Esophagus mucosa (tissue), 1 donor: ENCODE measurements around the gene CDH4. TPM values are rescaled to one million over a fixed set of nuclear protein-coding genes. Genes with fewer than 3 reads are reported as not detected.

Experiments
- ATAC-seq: fragments of 200-7000 bp; cut with Tn5 transposase; one replicate; pipeline ENCODE4 v1.9.1; 2020
- total RNA-seq: library from RNA; stranded (reverse); gene quantifications from one replicate; pipeline ENCODE4 v1.2.4, GENCODE V29; 2023
- donor health status: DM: yes; HTN: yes; CAD: no.

CDH4 gene
- total RNA-seq, 1 donor from 2014 or later: not detected

DNA sequence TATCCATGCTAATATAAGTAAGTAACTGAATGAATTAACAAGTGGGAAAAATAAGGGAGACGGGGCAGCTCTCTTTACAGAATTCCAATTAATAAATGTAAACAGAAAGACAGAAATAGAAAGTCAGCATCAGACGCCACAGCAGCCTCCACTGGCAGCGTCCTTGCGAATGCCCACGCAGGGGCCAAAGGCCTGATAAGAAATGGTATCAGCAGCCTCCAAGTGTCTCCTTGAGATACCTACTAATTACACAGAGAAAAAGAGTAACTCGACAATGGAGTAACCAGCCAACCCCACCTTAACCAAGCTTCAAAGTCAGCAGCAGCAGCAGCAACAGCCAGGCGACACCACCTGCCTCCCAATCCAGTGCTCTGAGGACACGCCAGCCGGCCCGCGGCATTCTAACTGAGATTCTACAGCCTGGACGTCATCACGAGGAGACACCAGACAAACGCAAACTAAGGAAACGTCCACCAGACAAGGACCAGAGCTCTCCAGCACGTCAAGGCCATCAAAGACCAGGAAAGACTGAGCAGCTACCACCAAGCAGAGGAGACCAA, 734.8 kb downstream of the CDH4 start:
- ATAC-seq: no peak

DNA sequence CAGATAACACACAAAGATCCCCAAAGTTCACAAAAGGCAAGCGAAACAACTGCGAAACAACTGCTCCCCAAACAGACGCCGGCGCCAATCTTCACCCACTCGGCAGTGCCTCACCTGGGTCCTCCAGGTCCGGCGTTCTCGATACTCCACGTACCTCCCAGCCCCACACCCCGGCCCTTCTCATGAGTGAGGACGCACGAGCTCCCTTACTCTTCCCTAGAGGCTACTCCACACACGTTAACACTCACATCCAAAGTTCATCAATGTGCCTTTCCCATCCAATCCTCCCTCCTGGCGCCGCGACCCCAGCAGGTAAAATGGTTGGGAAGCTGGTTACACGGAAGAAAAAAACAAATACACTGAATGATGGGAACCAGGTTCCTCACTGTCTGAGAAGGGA, 736.6 kb downstream of the CDH4 start:
- ATAC-seq: no peak

DNA sequence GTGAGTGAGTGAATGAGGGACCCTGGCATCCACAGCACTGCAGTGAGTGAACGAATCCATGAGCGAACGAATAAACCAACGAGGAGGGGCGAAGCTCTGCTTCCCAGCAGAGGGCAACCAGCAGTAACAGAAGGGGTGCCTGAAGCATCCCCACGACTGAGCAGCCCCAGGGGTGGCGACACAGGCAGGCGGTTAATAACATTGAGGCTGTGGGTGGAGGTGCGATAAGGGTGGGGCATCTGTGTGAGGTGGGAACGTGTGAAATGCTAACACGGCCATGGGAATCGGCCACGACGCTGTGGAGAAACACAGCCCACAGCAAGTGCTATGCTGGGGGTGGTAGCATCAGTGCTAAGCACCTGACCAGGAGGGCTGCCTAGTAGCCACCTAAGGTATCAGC, 737.7 kb downstream of the CDH4 start:
- ATAC-seq: no peak
